Left renal cortex interstitium (tissue), 4 donors: Measurements from ENCODE around the gene ERC2. TPM values are rescaled to one million over a fixed set of nuclear protein-coding genes. Genes with fewer than 3 reads are reported as not detected.

ENCODE experiments used
- DNase-seq, 4 donors: peaks; one replicate each; pipeline ENCODE4 v3.0.0-alpha.2; 2013; ENCODE audit warnings: low read depth in 4 of 4, low spot score in 2 of 4, missing footprints in 1 of 4
- polyA plus RNA-seq, 4 donors: library from polyadenylated mRNA; unstranded; fragments of 120-200 nt; gene quantifications; one replicate each; pipeline ENCODE4 v1.2.1, GENCODE V29; 2013; ENCODE audit not compliant: insufficient read length in 4 of 4

Gene ERC2
- polyA plus RNA-seq, 4 donors = 2.0 to 4.2 (median 3.8) TPM

DNA sequence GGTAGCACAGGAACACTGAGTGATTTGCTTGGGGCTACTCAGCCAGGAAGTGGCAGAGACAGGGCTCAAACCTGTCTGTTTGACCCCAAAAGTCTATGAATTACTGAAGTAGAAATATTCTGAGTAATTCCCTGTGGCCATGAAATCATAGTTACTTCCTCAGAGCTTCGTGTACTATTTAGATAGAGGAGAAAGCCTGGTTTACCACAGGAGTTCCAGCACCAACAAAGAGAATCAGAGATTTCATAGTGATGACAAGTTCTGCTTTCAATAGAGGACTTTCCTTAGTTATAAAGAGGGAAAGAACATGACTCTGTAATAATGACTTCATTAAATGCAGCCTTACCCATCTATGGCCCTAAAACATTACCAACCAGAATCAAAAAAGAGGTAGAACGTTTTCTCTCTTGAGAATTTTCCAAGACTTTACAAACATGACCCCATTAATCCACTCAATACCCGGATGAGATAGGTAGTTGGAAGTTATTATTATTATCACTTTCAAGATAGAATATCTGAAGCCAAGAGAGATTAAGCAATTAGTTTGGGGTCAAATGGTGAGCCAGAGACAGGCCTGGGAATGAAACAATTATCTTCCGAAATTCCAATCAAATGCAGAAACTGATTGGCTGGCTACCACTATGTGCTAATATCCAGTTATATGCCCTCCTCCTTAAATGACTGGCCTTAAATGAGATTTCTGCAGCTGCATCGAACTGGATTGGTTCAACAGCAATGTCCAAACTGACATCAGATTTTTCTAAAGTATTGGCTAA is 967.5 kb downstream of the ERC2 start:
- no peak for DNase-seq

DNA sequence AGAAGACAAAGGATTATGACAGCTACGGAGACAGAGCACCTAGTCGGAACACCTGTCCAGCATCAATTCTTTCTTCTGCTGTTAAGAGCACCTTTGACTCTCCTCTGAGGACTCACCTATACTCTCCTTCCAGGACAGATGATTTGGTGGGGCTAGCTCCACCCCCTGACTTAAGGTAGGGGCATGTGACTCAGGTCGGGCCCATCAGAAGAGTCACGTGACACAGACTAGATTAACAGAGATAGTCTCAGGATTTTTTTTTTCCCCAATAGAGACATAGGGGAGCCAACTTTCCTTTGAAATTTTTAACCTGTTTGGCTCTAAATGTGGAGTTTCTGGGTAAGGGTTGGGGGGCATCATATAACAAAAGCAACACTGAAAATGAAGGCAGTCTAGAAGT is 969.7 kb downstream of the ERC2 start:
- DNase-seq = no peak

DNA sequence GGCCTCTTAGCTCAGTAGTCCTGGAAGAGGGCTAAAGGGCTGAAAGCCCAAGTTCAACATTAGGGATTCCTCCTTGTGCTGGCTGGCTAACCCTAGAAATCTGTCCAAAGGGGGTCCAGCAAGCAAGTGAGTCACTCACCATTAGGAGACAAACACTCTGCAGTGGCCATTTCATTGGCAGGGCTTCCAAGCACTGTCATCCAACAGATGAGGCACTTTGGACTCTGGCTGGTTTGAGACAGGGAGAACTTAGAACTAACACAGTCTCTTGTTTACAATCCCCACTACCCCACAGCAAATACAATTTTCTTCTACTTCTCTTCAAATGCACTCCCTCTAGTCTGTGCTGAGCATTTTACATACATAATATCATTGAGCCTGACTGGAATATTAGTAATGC is 971.0 kb downstream of the ERC2 start:
- no peak for DNase-seq

DNA sequence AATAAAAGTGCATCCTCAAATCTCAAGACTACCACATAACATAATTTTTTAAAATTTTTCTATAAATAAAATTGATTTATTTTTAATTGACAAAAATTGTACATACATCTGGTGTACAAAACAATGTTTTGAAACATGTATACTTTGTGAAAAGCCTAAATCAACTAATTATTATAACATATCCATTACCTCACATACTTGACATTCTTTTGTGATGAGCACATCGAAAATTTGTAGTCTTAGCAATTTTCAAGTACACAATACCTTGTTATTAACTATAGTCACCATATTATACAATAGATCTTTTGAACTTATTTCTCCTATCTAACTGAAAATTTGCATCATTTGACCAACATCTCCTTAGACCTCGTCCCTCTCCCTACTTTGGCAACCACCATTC is 973.3 kb downstream of the ERC2 start:
- no peak for DNase-seq

DNA sequence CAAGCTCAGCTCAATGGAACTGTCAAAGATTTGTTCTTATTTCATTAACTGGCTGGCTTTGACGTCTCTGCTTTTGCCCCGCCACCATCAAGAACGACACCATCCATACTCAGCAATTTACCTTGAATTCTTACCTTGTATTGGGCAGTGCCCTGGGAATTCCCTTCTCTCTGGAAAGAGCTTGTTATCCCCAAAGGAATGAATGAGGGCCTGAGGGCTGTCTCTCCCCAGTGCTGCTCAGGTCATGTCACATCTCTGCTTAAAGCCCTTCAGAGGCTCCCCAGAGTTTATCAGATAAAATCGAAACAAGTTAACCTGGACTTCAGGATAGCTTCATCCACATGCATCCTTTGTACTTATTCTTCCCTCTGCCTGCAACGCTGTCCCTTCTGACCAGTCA is 975.3 kb downstream of the ERC2 start:
- DNase-seq = no peak

DNA sequence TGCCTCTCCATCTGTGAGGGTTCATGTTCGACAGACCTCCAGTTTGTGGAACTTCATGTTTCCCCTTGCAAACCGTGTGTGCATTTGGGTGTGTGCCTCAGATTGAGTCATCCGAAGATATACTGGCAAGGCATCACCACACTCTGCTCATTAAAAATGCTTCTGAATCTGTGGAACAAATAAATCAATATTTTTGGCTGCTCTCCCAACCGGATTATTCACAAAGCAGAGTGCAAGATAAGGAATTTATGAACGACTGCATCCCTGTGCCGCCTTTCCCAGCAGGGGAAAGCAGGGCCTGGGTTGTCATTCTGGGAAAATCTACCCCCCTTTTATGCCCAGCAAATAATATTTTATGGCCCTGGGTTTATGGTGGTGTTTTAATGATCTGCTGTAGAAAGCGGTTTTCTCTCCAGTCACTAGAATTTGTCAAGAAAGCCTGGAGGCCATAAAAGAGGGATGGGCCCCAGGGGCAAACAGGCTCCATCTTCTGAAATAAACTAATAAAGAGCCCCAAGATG is 976.9 kb downstream of the ERC2 start:
- DNase-seq = no peak

DNA sequence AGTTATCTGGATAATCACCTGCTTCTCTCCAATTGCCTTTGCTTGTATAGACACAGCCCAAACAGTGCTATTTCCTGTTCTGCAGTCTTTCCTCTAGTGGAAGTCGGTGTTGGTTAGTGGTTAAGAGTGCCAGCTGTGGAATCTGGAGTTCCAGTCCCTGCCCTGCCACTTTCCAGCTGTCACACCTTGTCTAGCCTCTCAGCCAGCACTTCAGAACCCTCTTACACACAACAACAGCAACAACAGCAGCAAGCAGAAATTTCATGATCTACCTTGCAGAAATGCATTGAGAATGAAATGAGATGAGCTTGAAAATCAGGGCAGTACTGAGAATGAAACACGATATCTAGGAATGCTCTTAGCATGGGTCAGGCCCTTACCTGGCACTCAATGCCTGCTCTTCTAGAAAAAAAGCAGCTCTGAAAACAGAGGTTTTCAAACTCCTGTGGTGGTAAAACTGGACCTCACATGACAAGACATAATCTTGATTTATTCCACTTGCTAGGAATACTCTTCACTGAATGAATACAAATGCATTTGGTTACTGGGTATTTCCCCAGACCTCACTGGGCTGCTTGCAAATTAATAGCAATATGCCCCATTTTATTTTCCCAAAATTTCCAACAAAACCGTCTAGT is 977.9 kb downstream of the ERC2 start:
- no peak for DNase-seq

DNA sequence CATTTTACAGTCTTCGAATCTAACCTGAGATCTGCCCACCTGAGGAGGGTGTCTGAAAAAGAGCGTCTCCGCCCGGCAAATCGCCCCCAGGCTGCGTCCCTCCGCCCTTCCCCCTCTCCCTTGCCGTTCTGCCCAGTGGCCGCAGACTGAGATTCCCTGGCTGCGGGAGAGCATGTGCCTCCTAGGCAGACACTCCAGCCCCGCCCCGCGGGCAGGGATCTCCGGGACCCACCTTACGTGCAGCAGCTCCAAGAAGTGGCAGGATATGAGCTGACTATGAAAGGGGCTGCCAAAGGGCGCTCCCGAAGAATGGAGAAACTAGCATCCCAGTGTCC is 978.5 kb downstream of the ERC2 start:
- no peak for DNase-seq

DNA sequence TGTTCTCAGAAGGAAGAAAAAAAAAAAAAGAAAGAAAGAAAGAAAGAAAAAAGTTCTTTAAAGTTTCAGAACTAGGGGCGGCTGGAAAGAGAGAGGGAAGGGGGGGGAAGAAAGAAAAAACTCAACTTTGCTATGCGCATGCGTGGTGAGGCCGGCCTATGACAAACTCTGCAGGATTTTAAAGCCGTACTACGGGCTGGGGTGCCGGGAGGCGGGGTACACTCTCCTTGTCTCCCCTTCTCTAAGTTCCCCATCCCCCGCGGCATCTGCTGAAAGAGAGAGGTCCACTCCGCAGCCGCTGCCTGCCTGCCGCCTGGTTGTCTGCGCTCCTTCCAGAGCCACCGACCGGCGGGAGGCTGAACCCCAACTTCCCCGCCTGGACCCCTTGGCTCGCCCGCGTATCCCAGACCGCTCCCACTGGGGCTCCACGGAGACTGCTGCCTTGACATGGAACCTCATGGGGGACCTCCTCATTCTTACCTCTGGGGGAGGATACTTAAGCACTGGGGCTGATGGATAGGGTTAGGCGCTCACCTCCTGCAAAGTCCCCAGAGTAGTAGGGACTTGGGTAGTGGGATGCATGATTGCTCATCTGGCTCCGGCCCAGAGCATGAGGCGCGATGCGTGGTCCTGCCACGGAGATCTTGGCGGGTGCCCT is 979.7 kb downstream of the ERC2 start:
- peak in 1 of 4 donors; percentile 77 for DNase-seq

DNA sequence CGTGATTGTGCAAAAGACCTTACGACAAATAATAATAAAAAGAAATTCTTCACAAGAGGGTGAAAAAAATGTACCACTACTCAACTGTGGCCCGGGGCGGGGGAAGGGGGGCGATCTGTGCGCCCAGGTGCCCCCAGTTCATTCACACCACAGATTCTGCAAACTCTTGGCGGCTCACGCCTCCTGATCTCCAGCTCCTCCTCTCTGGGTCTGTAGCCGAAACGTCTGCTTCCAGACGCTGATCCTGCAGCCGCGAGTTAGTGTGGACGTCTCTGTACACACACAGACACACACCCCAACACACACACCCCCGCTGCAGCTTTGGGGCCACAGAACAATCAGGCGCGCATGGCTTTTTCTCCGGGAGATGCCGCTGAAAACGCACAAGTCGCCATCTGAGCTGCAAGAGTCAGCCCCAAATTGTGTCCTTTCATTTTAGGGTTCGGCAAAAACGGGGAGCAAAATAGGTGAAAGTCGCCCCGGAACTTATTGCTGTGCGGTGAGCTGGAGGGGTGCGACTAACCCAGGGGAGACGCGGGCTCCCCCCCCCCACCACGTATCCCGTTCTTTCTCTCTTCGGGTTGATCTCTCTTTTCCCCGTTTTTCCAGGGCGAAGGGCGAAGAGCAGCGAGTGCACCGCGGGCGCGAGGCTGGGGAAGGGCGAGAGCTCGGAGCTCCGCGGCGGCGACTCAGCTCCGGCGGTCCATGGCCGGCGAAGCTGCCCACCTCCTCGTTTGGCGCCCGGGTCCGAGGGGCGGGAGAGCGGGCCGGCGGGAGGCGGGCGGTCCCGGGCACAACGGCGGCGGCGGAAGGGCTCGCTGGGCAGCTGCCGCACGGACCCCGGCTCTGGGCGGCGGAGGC is 980.7 kb downstream of the ERC2 start:
- no peak for DNase-seq

DNA sequence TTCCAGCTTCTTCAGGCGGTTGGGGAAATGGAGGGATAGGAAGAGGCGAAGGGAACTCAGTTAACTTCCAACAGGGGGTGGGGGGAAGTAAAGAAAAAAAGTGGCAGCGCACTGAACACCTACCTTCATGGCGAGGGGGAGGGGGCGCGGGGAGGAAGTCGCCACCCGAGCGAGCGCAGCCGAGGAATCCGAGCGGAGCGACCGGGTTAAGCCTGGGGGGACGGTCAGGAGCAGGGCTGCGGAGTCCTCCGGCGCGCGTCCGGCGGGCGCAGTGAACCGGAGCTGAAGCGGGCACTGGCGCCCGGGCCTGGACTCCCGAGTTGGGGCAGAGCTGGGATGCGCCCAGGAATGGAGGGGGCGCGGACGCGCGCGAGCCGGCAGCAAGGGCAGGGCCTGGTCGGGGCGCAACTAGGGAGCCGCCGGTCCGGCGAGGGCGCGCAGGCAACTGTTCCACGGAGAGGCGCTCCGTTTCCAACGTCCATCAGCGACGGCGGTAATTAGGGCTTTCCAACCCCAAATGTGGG is 981.3 kb downstream of the ERC2 start, which contains the start of gene WNT5A:
WNT5A (minus strand) TSS at position 450 of the 524 bp plus-strand sequence; CDS start at position 129, 321 bp downstream.
- DNase-seq = no peak

DNA sequence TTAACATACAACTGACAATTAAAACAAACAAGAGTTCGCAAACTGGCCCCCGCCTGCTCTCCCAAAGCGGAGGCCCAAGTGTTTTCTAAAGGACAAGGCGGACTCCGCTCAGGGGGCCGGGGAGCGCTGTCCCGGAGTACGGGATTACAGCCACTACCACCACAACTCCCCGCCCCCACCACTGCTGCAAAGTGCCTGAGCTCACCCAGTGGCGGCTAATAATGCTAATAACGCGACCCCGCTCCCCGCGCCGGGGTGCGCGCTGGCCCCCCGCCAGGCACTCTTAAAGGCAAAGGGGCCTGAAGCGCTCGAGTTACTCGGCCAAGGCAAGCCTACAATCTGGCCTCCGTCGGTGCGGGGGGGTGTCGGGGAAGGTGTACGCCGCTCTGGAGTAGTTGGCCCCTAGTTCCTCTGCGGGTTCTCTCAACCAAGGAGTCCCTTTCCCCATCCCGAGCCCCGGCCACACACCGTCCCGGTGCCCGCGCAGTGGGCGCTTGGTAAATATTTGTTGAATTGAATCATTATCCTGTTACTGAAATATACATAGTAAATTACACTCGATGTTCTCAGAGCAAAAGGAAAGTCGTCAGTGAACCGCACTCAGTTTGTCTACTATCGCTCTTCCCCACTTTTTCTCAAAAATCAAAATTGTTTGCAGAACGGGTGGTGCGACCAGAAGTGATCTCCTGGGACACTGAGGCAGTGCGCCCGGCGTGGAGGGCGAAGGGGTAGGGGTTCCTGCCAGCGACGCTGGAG is 982.0 kb downstream of the ERC2 start:
- no peak for DNase-seq

DNA sequence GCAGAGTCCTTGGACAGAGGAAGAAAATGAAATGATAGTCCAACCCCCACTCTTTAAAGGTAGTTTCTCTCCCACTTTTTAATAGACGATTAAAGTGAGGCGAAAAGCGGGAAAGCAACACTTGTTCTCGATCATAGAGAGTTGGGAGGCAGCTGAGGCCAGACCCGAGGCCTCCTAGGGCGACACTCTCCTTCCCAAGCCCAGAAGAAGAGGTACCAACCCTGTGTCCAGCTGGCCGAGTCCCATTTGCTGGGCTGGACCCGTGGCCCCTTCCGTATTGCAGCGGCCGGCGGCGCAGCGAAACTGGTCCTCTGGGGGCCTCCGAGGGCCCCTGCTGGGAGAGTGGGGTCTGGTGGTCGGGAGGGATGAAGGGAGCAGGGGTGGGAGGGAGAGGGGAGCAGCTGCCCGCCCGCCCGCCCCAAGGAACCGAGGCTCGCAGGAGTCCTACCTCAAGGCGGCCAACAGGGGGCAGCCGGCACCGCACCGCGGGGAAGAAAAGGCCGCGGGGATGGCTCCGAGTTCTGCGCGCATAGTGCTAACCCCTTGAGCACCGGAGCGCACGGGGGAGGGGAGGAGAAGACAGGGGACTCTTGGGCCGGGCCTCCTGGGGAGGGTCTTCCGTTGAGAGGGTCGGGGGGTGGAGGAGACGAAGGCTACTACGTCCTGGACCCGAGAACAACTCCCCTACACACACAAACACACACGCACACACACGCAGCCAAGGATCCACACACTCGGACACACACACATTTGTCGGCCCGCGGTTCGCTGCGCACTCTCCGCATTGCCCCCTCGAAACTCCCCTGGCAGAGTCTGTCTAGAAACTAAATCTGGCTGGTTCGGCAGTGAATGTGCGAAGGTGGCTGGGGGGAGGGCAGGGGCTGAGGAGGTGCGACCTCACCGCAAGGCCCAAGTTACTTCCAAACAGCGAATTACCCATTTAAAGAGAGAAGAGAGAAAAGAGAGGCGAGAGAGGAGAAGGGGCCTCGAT is 983.2 kb downstream of the ERC2 start:
- DNase-seq = peak in 1 of 4 donors; percentile 83

DNA sequence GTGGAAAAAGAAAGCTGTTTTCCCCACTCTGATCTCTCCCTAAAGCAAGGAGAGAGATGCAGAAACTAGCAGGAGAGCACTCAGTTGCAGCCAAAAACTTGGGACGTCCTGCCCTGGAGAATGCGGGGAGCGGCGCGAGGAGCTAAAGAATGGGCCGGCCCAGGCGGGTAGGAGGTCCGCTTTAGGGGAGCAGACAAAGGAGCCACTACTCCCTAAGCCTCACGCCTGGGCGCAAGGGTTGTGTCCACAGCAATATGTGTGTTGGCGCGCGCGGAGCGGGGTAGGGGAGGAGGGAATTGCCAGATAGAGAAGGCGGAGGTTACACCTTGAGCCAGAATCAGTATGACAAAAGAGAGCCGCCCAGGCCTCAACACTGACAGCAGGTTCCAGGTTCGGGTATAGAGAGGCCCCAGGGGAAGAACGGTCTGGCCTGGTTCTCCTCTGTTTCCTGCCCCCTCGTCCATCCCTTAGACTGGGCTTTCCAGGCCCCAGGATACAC is 984.0 kb downstream of the ERC2 start:
- DNase-seq = no peak

DNA sequence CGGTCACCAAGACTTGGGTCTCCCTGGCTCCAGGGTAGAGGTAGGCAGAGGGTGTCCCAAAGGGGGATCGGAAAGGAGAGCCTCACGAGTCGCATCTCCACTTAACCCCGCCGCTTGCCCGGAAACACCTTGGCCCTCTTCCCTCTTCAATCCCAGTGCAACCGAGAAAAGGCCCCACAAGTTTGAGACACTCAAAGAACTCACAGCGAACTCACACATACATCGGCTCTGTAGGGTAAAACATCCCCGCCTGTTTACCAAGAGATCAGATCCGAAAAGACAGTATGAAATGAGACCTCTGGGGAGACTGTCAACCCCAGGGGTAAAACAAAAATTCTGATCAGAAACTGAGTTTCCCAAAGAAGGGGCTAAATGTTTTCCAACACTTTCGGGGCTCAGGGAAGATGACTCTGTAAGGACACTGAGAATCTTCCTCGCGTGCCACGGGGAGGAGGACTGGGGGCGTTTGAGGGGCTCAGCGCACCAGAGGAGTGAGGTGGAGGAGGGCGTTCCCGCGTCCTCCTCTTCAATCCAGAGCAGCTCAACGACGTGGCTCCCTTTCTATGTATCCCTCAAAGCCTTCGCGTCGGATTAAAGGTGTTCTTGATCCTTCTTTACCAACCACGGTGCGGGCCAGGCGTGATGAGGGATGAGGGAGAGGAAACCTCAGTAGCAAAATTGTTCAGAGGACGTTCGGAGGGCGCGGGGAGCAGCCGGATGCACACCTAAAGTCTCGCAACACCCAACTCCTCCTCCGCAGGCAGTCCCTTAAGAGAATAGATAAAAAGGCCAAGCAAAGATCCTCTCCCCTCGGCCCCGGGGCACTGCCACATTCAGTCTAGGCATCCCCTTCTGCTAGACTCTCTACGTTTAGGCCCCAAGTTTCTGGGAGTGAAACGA is 984.8 kb downstream of the ERC2 start:
- no peak for DNase-seq

DNA sequence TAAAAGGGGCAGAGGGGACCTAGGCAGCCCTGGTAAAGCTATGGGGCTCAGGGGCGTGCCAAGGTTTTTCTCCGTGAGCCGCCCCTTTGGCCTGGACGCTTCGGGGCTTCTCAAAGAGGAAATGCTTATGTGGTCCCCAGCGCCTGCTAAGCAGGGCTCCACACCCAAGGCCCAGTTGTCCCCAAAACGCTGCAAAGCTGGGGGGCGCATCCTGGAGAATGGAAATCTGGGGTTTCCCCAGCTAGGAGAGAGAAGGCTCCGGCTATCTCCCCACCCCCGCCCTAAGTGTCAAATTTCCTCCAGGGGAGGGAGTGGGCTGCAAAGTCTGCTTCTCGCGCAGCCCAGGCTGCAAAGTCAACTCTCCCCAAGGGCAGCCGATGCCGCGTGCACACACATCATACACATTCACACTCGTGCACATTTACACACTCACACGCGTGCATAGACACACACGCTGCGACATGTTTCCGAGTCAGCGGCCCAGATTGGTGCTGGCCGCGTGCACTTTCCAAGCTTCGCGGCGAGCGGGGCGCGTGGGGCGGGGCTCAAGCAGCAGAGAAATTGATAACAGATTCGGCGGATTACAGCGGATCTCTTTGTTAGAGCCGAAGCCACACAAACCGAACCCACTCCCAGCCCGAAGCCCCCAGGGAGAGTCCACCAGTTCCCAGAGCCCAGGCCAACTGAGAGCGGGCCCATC is 985.6 kb downstream of the ERC2 start:
- DNase-seq = no peak
